Stimulated activated CD8-positive, alpha-beta memory T cell treated with anti-CD3 and anti-CD28 coated beads, Interleukin-7, amount 100 ng/mL, for 48 hours (primary cell): ENCODE measurements around the gene PPME1.
A peak's percentile ranks its signal among the peaks of the same experiment; 100 is the strongest.

Experiments
- DNase-seq, 2 donors: peaks; one replicate each; pipeline ENCODE4 v3.0.0-alpha.2; 2020; ENCODE audit warnings: low read depth in 1 of 2; ENCODE audit errors: extremely low read depth in 1 of 2

PPME1 gene

GRCh38 chr11:74221816-74222215 is 50.7 kb downstream of the PPME1 start:
- DNase-seq, result no peak

GRCh38 chr11:74225565-74225964 is 54.5 kb downstream of the PPME1 start:
- no peak for DNase-seq

GRCh38 chr11:74226907-74227306 is 55.8 kb downstream of the PPME1 start:
- no peak for DNase-seq

GRCh38 chr11:74232311-74232950 is 61.3 kb downstream of the PPME1 start:
- no peak for DNase-seq

GRCh38 chr11:74233683-74234082 is 62.6 kb downstream of the PPME1 start:
- DNase-seq, result no peak

- DNase-seq, result no peak
Measured at GRCh38 chr11:74235121-74235520, 64.0 kb downstream of the PPME1 start.

- DNase-seq, result no peak
Measured at GRCh38 chr11:74237541-74237940, 66.5 kb downstream of the PPME1 start.

- no peak for DNase-seq
Measured at GRCh38 chr11:74238243-74238642, 67.2 kb downstream of the PPME1 start.

- no peak for DNase-seq
Measured at GRCh38 chr11:74248469-74248868, 77.4 kb downstream of the PPME1 start.

- DNase-seq, result no peak
Measured at GRCh38 chr11:74249496-74249895, 78.4 kb downstream of the PPME1 start.

GRCh38 chr11:74253361-74253760 is 82.3 kb downstream of the PPME1 start:
- no peak for DNase-seq

GRCh38 chr11:74255741-74256375 is 84.8 kb downstream of the PPME1 start:
- DNase-seq, result peak in 1 of 2 donors; percentile 16

- no peak for DNase-seq
Measured at GRCh38 chr11:74256378-74257133, 85.5 kb downstream of the PPME1 start.

- DNase-seq, result no peak
Measured at GRCh38 chr11:74257959-74258553, 87.0 kb downstream of the PPME1 start.

GRCh38 chr11:74262725-74263124 is 91.6 kb downstream of the PPME1 start:
- no peak for DNase-seq

GRCh38 chr11:74265256-74265655 is 94.2 kb downstream of the PPME1 start:
- no peak for DNase-seq

- DNase-seq, result no peak
Measured at GRCh38 chr11:74267014-74267413, 95.9 kb downstream of the PPME1 start.

GRCh38 chr11:74268456-74268855 is 97.4 kb downstream of the PPME1 start:
- DNase-seq, result no peak

- DNase-seq, result no peak
Measured at GRCh38 chr11:74269161-74269811, 98.2 kb downstream of the PPME1 start.

GRCh38 chr11:74272276-74272675 is 101.2 kb downstream of the PPME1 start:
- no peak for DNase-seq

GRCh38 chr11:74276581-74276980 is 105.5 kb downstream of the PPME1 start:
- no peak for DNase-seq
